ENCODE data around the gene DPY30.
"Not testable (repeated sequence)": the region's sequence is repeated elsewhere in the genome, so short reads cannot be mapped to it uniquely, and the experiment has no call there.

Gene DPY30

GRCh38 chr2:32039447-32040219 is at the start of gene DPY30:
Gene DPY30, minus strand, starts transcription at chr2:32039805. Its CDS starts 349 bp downstream, at chr2:32039456.
- DNase-seq: peak; percentile 96

GRCh38 chr2:32074134-32074506 is 34.5 kb upstream of the DPY30 start:
- DNase-seq: no peak

GRCh38 chr2:32067549-32067948 is 27.9 kb upstream of the DPY30 start:
- no peak for DNase-seq

GRCh38 chr2:32064713-32065112 is 25.1 kb upstream of the DPY30 start:
- no peak for DNase-seq

- peak; percentile 29 for DNase-seq
Observed at GRCh38 chr2:32064021-32064601, 24.5 kb upstream of the DPY30 start.

GRCh38 chr2:32063310-32064020 is 23.9 kb upstream of the DPY30 start, which contains the start of gene SPAST:
Gene SPAST, plus strand, starts transcription at chr2:32063556. Its CDS starts 276 bp downstream, at chr2:32063832.
- DNase-seq: peak; percentile 99

- no peak for DNase-seq
Observed at GRCh38 chr2:32061973-32062861, 22.6 kb upstream of the DPY30 start.

- no peak for DNase-seq
Observed at GRCh38 chr2:32061430-32061829, 21.8 kb upstream of the DPY30 start.

- DNase-seq: no peak
Observed at GRCh38 chr2:32060266-32060665, 20.7 kb upstream of the DPY30 start.

- DNase-seq: no peak
Observed at GRCh38 chr2:32058130-32058529, 18.5 kb upstream of the DPY30 start.

- not testable (repeated sequence) for DNase-seq
Observed at GRCh38 chr2:32054583-32054982, 15.0 kb upstream of the DPY30 start.

GRCh38 chr2:32051836-32052439 is 12.3 kb upstream of the DPY30 start:
- no peak for DNase-seq

- no peak for DNase-seq
Observed at GRCh38 chr2:32043561-32043960, 4.0 kb upstream of the DPY30 start.

- not testable (repeated sequence) for DNase-seq
Observed at GRCh38 chr2:32034198-32034887, 5.3 kb downstream of the DPY30 start.

GRCh38 chr2:32018789-32019482 is 20.7 kb downstream of the DPY30 start:
- not testable (repeated sequence) for DNase-seq

GRCh38 chr2:32012872-32013271 is 26.7 kb downstream of the DPY30 start:
- no peak for DNase-seq

GRCh38 chr2:32011485-32011960 is 28.1 kb downstream of the DPY30 start:
- DNase-seq: peak; percentile 5

- peak; percentile 96 for DNase-seq
Observed at GRCh38 chr2:32010670-32011484, 28.7 kb downstream of the DPY30 start, which contains the start of gene MEMO1. Gene MEMO1, minus strand, starts transcription at chr2:32011008. Its CDS starts 761 bp downstream, at chr2:32010247.

- peak; percentile 60 for DNase-seq
Observed at GRCh38 chr2:32010280-32010669, 29.3 kb downstream of the DPY30 start.

Data from retina (tissue), 1 donor.